Measurements from ENCODE around the gene GATB. TPM values are rescaled to one million over a fixed set of nuclear protein-coding genes. Genes with fewer than 3 reads are reported as not detected.

GATB gene
- total RNA-seq, 1 experiment from 2014 or later: 20.4 TPM

DNA sequence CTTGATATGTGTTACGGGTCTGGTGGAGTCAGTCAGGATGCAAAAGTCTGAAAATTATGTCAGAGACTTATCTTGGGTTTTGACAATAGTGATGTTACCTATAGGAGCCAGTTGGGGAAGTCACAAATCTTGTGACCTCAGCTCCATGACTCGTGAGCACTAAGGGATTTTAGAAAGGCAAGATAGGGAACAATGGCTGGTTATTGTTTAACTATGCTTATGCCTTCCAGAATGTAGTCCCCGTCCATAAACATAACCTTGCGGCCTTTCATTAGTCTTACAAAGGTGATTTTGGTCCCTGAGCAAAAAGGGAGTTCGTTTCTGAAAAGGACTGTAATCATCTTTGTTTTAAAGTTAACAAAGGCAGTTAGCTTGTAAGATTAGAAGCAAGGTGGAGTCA is 23.9 kb upstream of the GATB start:
- Histone ChIP-seq H3K4me3 (ENCODE audit: low read length) (no peak overlapping the region), H3F3A (ENCODE audit: low read length, unreplicated experiment) (no peaks in the 10 kb centered on the region), H3K9me3 (ENCODE audit: low read length) (no peaks in the 10 kb centered on the region), H2AFZ (ENCODE audit: low read length) (no peak overlapping the region), H3K79me2 (ENCODE audit: low read length) (no peaks in the 10 kb centered on the region), H3K4me1 (ENCODE audit: insufficient read depth, low read length) (no peaks in the 10 kb centered on the region), H3K36me3 (ENCODE audit: low read depth, low read length) (no peaks in the 10 kb centered on the region), H3K9ac (ENCODE audit: low read length) (no peak overlapping the region), H3K27me3 (ENCODE audit: low read length) (no peaks in the 10 kb centered on the region), H3K4me2 (ENCODE audit: low read length) (no peak overlapping the region), H4K20me1 (ENCODE audit: low read length) (no peaks in the 10 kb centered on the region), H3K27ac (ENCODE audit: low read length) (no peak overlapping the region), H3K9me2 (replicated peaks; ENCODE audit: low read length) (no peaks in the 10 kb centered on the region)
- DNase-seq (no peak), ATAC-seq (no peak)
- intact Hi-C loops (cut with micrococcal nuclease): no loop called here
- no TSS peak for BruUV-seq (replicated peaks)
- ChIA-PET POLR2A (ENCODE audit: unreplicated experiment) (no interaction called here), CTCF (no interaction called here)
- TF ChIP-seq CTCF (conservative IDR thresholded peaks at IDR 0.05; ENCODE audit: low read depth, low read length) (no peak), EZH2 (IDR thresholded peaks at IDR 0.05; ENCODE audit: low read length, unreplicated experiment) (no peak), EZH2phosphoT487 (IDR thresholded peaks at IDR 0.05; ENCODE audit: borderline replicate concordance, low read length) (no peak)

GRCh38 chr4:151783867-151784266 is 23.1 kb upstream of the GATB start:
- ChIA-PET POLR2A (ENCODE audit: unreplicated experiment) (no interaction called here), CTCF (no interaction called here)
- ATAC-seq (no peak), DNase-seq (no peak)
- no peaks in the 10 kb centered on the region for H4K20me1 ChIP-seq (ENCODE audit: low read length)
- H3K4me1 ChIP-seq (ENCODE audit: insufficient read depth, low read length): no peaks in the 10 kb centered on the region
- H3K9ac ChIP-seq (ENCODE audit: low read length): no peak overlapping the region
- no peak overlapping the region for H3K4me3 ChIP-seq (ENCODE audit: low read length)
- H3K27ac ChIP-seq (ENCODE audit: low read length): no peak overlapping the region
- intact Hi-C loops (cut with micrococcal nuclease): no loop called here
- no TSS peak for BruUV-seq (replicated peaks)
- TF ChIP-seq CTCF (conservative IDR thresholded peaks at IDR 0.05; ENCODE audit: low read depth, low read length): no peak
- TF ChIP-seq EZH2 (IDR thresholded peaks at IDR 0.05; ENCODE audit: low read length, unreplicated experiment): no peak
- TF ChIP-seq EZH2phosphoT487 (IDR thresholded peaks at IDR 0.05; ENCODE audit: borderline replicate concordance, low read length): no peak
- no peaks in the 10 kb centered on the region for H3K9me2 ChIP-seq (replicated peaks; ENCODE audit: low read length)
- H3K27me3 ChIP-seq (ENCODE audit: low read length): no peaks in the 10 kb centered on the region
- H3K4me2 ChIP-seq (ENCODE audit: low read length): no peak overlapping the region
- no peak overlapping the region for H2AFZ ChIP-seq (ENCODE audit: low read length)
- no peaks in the 10 kb centered on the region for H3F3A ChIP-seq (ENCODE audit: low read length, unreplicated experiment)
- H3K36me3 ChIP-seq (ENCODE audit: low read depth, low read length): no peaks in the 10 kb centered on the region
- no peaks in the 10 kb centered on the region for H3K79me2 ChIP-seq (ENCODE audit: low read length)
- H3K9me3 ChIP-seq (ENCODE audit: low read length): no peaks in the 10 kb centered on the region

DNA sequence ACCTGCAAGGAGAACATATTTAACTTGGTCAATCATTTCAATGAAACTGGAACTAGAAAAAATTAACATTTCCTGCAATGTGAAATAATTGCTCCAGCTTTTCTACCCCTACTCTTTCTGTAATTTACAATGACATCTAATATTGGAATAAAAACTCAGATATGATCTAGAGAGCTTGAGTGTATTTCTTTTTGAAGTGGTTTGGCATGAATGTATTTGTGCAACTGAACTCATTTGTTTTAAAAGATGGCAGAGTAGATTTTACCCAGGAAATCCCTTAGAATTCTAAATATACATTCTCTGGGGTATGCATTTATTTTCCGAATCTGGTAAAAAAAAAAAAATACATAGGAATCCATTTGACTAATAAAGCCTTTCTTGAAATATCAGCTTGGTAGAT is 21.5 kb upstream of the GATB start:
- no peaks in the 10 kb centered on the region for H3K9me3 ChIP-seq (ENCODE audit: low read length)
- POLR2A ChIA-PET (ENCODE audit: unreplicated experiment): no interaction called here
- H3K4me1 ChIP-seq (ENCODE audit: insufficient read depth, low read length): no peaks in the 10 kb centered on the region

More for the DNA sequence above, 21.5 kb upstream of the GATB start:
- Histone ChIP-seq H3F3A (ENCODE audit: low read length, unreplicated experiment) (no peaks in the 10 kb centered on the region), H3K9me2 (replicated peaks; ENCODE audit: low read length) (no peaks in the 10 kb centered on the region), H3K79me2 (ENCODE audit: low read length) (no peaks in the 10 kb centered on the region), H3K9ac (ENCODE audit: low read length) (no peak overlapping the region), H3K4me3 (ENCODE audit: low read length) (no peak overlapping the region), H3K4me2 (ENCODE audit: low read length) (no peak overlapping the region), H3K27ac (ENCODE audit: low read length) (no peak overlapping the region), H2AFZ (ENCODE audit: low read length) (no peak overlapping the region), H3K36me3 (ENCODE audit: low read depth, low read length) (no peaks in the 10 kb centered on the region), H4K20me1 (ENCODE audit: low read length) (no peaks in the 10 kb centered on the region), H3K27me3 (ENCODE audit: low read length) (no peaks in the 10 kb centered on the region)
- DNase-seq (no peak), ATAC-seq (no peak)
- CTCF ChIA-PET: no interaction called here
- BruUV-seq (replicated peaks): no TSS peak
- TF ChIP-seq EZH2phosphoT487 (IDR thresholded peaks at IDR 0.05; ENCODE audit: borderline replicate concordance, low read length) (no peak), EZH2 (IDR thresholded peaks at IDR 0.05; ENCODE audit: low read length, unreplicated experiment) (no peak), CTCF (conservative IDR thresholded peaks at IDR 0.05; ENCODE audit: low read depth, low read length) (no peak)
- intact Hi-C loops (cut with micrococcal nuclease): no loop called here
